Fibroblast of mammary gland (primary cell): Measurements from ENCODE around the gene ADGRB2.
A peak's percentile ranks its signal among the peaks of the same experiment; 100 is the strongest.

Source experiments
- DNase-seq: peaks from one replicate; pipeline ENCODE4 v3.0.0-alpha.2; 2010; ENCODE audit warnings: low read depth
- H3K4me3 ChIP-seq: 2 replicates; pipeline ENCODE4 v1.5.1; 2011; ENCODE audit warnings: low read depth, mild to moderate bottlenecking, low read length, moderate library complexity; ENCODE audit not compliant: control insufficient read depth
- CTCF ChIP-seq: conservative IDR thresholded peaks from 2 replicates; pipeline ENCODE4 v1.5.1; 2011; ENCODE audit warnings: low read depth, low read length, inconsistent platforms; ENCODE audit not compliant: control insufficient read depth, insufficient read depth

Gene ADGRB2

DNA sequence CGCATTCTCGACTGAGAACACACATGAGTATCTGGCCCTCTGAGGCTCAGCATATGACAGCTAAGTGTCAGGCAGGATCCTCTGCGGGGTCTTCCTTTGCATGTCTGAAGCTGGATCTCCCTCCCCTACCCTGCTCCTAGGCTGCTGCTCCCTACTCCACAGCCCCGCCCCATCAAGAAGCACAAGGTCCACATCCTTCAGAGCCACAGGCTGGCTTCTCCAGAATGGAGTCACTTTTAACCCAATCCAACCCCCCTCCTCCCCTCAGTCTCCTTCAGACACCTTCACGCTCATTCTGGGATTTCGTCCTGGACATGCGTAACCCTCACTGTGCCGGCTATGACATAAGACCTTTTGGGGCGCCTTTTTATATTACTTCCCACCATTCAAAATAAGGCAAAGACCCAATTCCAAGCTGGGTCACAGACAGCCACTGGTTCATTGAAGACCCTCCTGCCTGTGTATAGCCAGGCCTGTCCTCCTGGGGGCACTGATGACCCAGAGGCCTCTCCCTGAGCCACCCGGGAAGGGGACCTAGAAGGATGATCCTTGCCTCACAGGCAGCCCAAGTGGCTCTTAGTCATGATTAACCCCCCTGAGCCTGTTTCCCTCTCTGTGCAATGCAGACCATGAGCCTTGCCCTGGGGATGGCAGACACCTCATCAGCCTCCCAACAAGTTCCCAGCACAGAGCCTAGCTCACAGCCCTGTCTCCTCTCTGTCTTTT is 4.7 kb downstream of the ADGRB2 start:
- no peak for TF ChIP-seq CTCF
- H3K4me3 ChIP-seq: no peak overlapping the region
- DNase-seq: peak; percentile 43

- no peak for DNase-seq
- no peak overlapping the region for H3K4me3 ChIP-seq
- TF ChIP-seq CTCF: no peak
Measured at GRCh38 chr1:31758823-31759222, 5.3 kb downstream of the ADGRB2 start.

DNA sequence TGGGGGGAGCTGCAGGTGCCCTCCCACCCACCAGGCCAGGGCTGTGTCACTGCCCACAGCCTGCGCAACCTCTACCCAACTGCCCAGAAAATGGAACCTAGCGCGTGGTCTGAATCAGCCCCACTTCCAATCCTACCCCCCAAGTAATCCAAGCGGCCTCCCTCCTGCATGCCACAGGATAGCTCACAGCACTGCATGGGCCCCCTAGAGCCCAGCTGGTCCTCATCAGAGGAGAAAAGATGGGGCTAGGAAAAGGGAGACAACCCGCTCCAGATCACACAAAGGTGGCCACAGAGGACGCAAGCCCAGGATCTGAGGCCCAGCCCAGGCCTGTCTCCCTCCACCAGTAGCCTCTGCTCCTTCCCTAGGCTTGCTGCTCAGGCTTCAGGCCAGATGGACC is 6.2 kb downstream of the ADGRB2 start:
- TF ChIP-seq CTCF: no peak

DNA sequence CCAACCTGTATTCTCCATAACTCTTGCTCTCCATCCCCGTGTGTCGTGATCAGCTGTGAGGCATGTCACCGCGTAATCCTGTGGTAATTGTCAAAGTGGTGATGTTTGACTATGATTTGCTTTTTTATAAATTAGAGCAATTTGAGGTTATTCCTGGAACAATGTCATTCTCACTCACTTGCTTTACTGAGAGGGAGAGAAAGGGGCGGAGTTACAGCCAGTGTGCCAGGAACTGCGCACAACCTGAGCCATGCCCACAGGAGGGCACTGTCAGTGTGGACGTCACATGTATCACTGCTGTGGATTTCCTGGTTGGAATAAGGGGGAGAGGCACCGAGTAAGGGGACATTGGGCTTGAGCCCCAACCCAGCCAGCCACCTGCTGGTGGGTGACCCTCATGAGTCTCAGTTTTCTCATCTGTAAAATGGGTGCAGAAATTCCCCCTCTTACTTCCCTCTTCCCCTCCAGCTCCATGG is 6.9 kb downstream of the ADGRB2 start:
- TF ChIP-seq CTCF: no peak
- no peak overlapping the region for H3K4me3 ChIP-seq
- DNase-seq: no peak

More for the DNA sequence above, 6.2 kb downstream of the ADGRB2 start:
- no peak for DNase-seq
- no peak overlapping the region for H3K4me3 ChIP-seq

GRCh38 chr1:31756578-31756977 is 7.6 kb downstream of the ADGRB2 start:
- H3K4me3 ChIP-seq: no peak overlapping the region
- no peak for DNase-seq
- TF ChIP-seq CTCF: no peak

DNA sequence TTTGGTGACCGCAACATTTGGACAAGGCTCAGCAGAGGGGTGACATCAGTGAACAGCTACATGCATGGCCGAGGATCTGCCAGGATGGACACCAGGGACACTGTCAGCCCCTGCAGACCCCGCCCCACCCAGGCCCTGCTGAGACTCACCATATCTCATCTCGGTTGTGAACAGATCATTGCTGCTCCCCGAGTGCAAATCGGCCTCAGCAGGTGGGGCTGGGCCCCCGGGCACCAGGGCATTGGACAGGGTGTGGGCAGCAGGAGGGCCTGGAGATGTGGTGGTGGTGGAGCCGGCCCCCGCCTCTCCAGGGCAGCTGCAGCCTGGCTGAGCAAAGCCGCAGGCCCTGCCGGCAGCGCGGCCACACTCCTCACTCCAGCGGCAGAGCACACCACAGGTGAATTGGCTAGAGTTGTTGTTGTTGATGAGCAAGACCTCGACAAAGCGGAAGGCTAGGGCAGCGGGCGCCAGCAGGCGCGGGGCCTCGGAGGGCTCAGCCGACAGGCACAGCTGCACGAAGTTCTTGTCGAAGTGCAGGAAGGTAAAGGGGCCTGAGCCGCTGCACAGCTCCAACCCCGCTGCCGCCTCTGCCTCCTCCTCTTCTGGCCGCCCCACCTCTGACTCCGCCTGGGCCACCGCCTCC is 8.2 kb downstream of the ADGRB2 start:
- no peak overlapping the region for H3K4me3 ChIP-seq
- no peak for TF ChIP-seq CTCF
- no peak for DNase-seq
